ENCODE measurements around the gene STAT3.
"Not testable (repeated sequence)": the region's sequence is repeated elsewhere in the genome, so short reads cannot be mapped to it uniquely, and the experiment has no call there.

The STAT3 gene

GRCh38 chr17:42405963-42406495 is 17.8 kb upstream of the STAT3 start:
- Histone ChIP-seq H3K9me3 (ENCODE audit: control insufficient read depth, low read length) (no peaks in the 10 kb centered on the region), H3K9ac (no peak overlapping the region), H2AFZ (peak overlapping the region; percentile 8), H3K4me2 (ENCODE audit: low read length) (no peak overlapping the region), H3K4me3 (ENCODE audit: low read depth, low read length) (no peak overlapping the region), H3K27me3 (ENCODE audit: control insufficient read depth, insufficient read depth, low read length) (no peaks in the 10 kb centered on the region), H3K36me3 (ENCODE audit: control insufficient read depth, insufficient read depth, low read length) (no peaks in the 10 kb centered on the region), H3K79me2 (no peaks in the 10 kb centered on the region), H3K27ac (peak overlapping the region; percentile 62), H3K4me1 (peaks cover 3% of the 10 kb centered on the region)
- peak; percentile 92 for TF ChIP-seq CTCF (IDR thresholded peaks at IDR 0.05)

GRCh38 chr17:42405076-42405475 is 16.8 kb upstream of the STAT3 start:
- no peak for TF ChIP-seq CTCF (IDR thresholded peaks at IDR 0.05)
- H3K9me3 ChIP-seq (ENCODE audit: control insufficient read depth, low read length) = no peaks in the 10 kb centered on the region
- H3K4me3 ChIP-seq (ENCODE audit: low read depth, low read length) = no peak overlapping the region
- H3K27me3 ChIP-seq (ENCODE audit: control insufficient read depth, insufficient read depth, low read length) = no peaks in the 10 kb centered on the region
- peaks cover 3% of the 10 kb centered on the region for H3K4me1 ChIP-seq
- no peak overlapping the region for H3K4me2 ChIP-seq (ENCODE audit: low read length)
- H3K79me2 ChIP-seq = no peaks in the 10 kb centered on the region
- no peak overlapping the region for H2AFZ ChIP-seq
- no peak overlapping the region for H3K9ac ChIP-seq
- no peak overlapping the region for H3K27ac ChIP-seq
- no peaks in the 10 kb centered on the region for H3K36me3 ChIP-seq (ENCODE audit: control insufficient read depth, insufficient read depth, low read length)

GRCh38 chr17:42404326-42405055 is 16.2 kb upstream of the STAT3 start:
- no peaks in the 10 kb centered on the region for H3K79me2 ChIP-seq
- H3K27me3 ChIP-seq (ENCODE audit: control insufficient read depth, insufficient read depth, low read length) = no peaks in the 10 kb centered on the region
- H3K27ac ChIP-seq = no peak overlapping the region
- H3K4me1 ChIP-seq = no peaks in the 10 kb centered on the region
- H3K9ac ChIP-seq = no peak overlapping the region
- no peak overlapping the region for H2AFZ ChIP-seq
- H3K4me2 ChIP-seq (ENCODE audit: low read length) = no peak overlapping the region
- no peaks in the 10 kb centered on the region for H3K36me3 ChIP-seq (ENCODE audit: control insufficient read depth, insufficient read depth, low read length)
- no peak for TF ChIP-seq CTCF (IDR thresholded peaks at IDR 0.05)
- no peaks in the 10 kb centered on the region for H3K9me3 ChIP-seq (ENCODE audit: control insufficient read depth, low read length)
- H3K4me3 ChIP-seq (ENCODE audit: low read depth, low read length) = no peak overlapping the region

- no peak overlapping the region for H3K4me3 ChIP-seq (ENCODE audit: low read depth, low read length)
- H3K4me1 ChIP-seq = no peaks in the 10 kb centered on the region
- no peaks in the 10 kb centered on the region for H3K9me3 ChIP-seq (ENCODE audit: control insufficient read depth, low read length)
- no peak overlapping the region for H2AFZ ChIP-seq
- no peak overlapping the region for H3K27ac ChIP-seq
- H3K9ac ChIP-seq = no peak overlapping the region
- no peak for TF ChIP-seq CTCF (IDR thresholded peaks at IDR 0.05)
- H3K79me2 ChIP-seq = no peaks in the 10 kb centered on the region
- H3K4me2 ChIP-seq (ENCODE audit: low read length) = no peak overlapping the region
- H3K27me3 ChIP-seq (ENCODE audit: control insufficient read depth, insufficient read depth, low read length) = no peaks in the 10 kb centered on the region
- H3K36me3 ChIP-seq (ENCODE audit: control insufficient read depth, insufficient read depth, low read length) = no peaks in the 10 kb centered on the region
These were observed 14.9 kb upstream of the STAT3 start for GRCh38 chr17:42403150-42403549.

- no peak overlapping the region for H3K9ac ChIP-seq
These were observed 13.9 kb upstream of the STAT3 start for GRCh38 chr17:42402117-42402516.

GRCh38 chr17:42400844-42401375 is 12.7 kb upstream of the STAT3 start:
- not testable (repeated sequence) for H3K9ac ChIP-seq; H3K4me1 ChIP-seq; H3K27ac ChIP-seq; H3K4me2 ChIP-seq (ENCODE audit: low read length); H3K36me3 ChIP-seq (ENCODE audit: control insufficient read depth, insufficient read depth, low read length); H3K9me3 ChIP-seq (ENCODE audit: control insufficient read depth, low read length); H3K4me3 ChIP-seq (ENCODE audit: low read depth, low read length); H3K79me2 ChIP-seq; H3K27me3 ChIP-seq (ENCODE audit: control insufficient read depth, insufficient read depth, low read length); H2AFZ ChIP-seq

More at GRCh38 chr17:42402117-42402516, 13.9 kb upstream of the STAT3 start:
- Histone ChIP-seq H3K36me3 (ENCODE audit: control insufficient read depth, insufficient read depth, low read length) (no peaks in the 10 kb centered on the region), H3K4me1 (no peaks in the 10 kb centered on the region), H3K4me3 (ENCODE audit: low read depth, low read length) (no peak overlapping the region), H2AFZ (no peak overlapping the region), H3K79me2 (no peaks in the 10 kb centered on the region), H3K27me3 (ENCODE audit: control insufficient read depth, insufficient read depth, low read length) (no peaks in the 10 kb centered on the region), H3K4me2 (ENCODE audit: low read length) (no peak overlapping the region), H3K27ac (no peak overlapping the region), H3K9me3 (ENCODE audit: control insufficient read depth, low read length) (no peaks in the 10 kb centered on the region)
- TF ChIP-seq CTCF (IDR thresholded peaks at IDR 0.05) = no peak

Data from parathyroid adenoma (tissue), 2 donors.